SHP77 treated with DMSO at 0.1 percent for 48 hours (cell line): Measurements from ENCODE around the gene FOXRED1.
"Not testable (repeated sequence)": the region's sequence is repeated elsewhere in the genome, so short reads cannot be mapped to it uniquely, and the experiment has no call there.

Experiments used
- DNase-seq: peaks from one replicate; lab custom pipeline; 2025; lab: John Stamatoyannopoulos, UW

FOXRED1 gene

GRCh38 chr11:126277322-126277721 is 8.4 kb downstream of the FOXRED1 start:
- no peak for DNase-seq

- no peak for DNase-seq
These were observed 8.8 kb downstream of the FOXRED1 start for GRCh38 chr11:126277780-126278179.

DNA sequence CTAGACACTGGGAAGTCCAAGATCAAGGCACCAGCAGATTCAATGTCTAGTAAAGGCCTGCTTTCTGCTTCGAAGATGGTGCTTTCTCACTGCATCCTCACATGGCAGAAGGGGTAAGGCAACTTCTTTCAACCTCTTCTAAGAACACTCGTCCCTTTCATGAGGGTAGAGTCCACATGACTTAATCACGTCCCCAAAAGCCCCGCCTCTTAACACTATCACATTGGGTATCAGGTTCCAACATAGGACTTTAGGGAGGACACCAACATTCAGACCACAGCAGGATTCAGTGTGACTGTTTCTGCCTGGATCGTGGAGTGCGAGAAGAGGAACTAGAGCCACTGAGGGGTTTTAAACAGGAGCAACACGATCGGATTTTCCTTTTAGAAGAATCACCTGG is 10.2 kb downstream of the FOXRED1 start:
- no peak for DNase-seq

- no peak for DNase-seq
These were observed 11.6 kb downstream of the FOXRED1 start for GRCh38 chr11:126280595-126280994.

GRCh38 chr11:126281245-126281644 is 12.3 kb downstream of the FOXRED1 start:
- DNase-seq, result no peak

- no peak for DNase-seq
These were observed 12.8 kb downstream of the FOXRED1 start for GRCh38 chr11:126281666-126282175.

DNA sequence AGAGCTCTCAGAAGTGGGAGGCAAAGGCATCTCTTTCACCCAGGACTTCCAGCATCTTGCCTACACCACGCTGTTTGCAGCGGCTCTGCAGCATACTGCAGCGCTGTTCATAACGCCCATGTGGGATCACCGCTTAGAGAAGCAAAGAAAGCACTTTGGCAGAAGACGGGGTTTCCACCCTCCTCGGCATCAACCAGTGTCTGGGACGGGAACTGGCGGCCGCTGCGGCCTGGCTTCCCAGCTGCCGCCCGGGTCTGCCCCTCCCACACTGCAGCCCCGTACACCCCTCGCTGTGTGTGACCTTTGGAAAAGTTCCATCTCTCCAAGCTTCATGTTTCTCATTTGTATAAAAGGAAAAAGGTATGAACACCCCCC is 13.4 kb downstream of the FOXRED1 start:
- DNase-seq, result peak; percentile 10

- peak; percentile 12 for DNase-seq
These were observed 14.0 kb downstream of the FOXRED1 start, which contains the start of gene TIRAP for GRCh38 chr11:126282736-126283591. TIRAP (plus strand) TSS chr11:126283093; CDS start chr11:126290895, 7,802 bp downstream.

DNA sequence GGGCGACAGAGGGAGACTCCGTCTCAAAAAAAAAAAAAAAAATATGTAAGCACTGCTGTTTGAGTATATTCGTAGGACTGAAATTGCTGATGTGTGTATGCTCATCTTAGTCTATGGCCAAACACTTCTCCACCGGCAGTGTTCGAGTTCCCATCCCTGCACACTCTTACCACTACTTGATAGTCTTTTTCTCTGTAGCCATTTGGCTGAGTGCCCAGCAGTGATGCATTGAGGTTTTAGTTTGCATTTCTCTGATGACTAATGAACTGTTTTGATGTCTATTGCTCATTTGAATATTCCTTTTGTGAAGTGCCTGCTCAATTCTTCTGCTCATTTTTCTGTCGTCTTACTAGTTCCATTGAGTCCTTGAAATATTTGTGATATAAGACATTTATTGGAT is 15.9 kb downstream of the FOXRED1 start:
- DNase-seq, result peak; percentile 26

GRCh38 chr11:126288237-126288636 is 19.3 kb downstream of the FOXRED1 start:
- no peak for DNase-seq

- no peak for DNase-seq
These were observed 21.9 kb downstream of the FOXRED1 start for GRCh38 chr11:126290887-126291286.

- no peak for DNase-seq
These were observed 24.8 kb downstream of the FOXRED1 start for GRCh38 chr11:126293726-126294125.

DNA sequence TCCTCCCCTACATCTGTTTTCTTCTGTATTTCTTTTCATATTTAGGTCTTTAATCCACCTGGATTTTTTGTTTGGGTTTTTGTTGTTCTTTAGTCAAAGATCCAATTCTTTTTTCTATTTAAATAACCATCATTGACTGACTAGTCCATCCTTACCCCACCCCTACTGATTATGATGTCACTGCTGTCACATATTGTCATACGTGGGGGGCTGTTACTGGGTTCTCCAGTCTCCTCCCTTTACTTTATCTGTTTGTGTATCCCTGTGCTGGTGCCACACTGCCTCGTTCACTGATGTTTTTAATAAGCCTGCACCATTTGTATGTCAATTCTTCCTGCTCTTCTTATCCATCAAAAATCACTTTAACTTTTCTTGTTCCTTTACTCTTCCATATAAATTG is 28.1 kb downstream of the FOXRED1 start:
- DNase-seq, result no peak

- peak; percentile 91 for DNase-seq
These were observed 34.9 kb downstream of the FOXRED1 start, which contains the start of gene DCPS for GRCh38 chr11:126303623-126304456. DCPS (plus strand) TSS chr11:126304060; CDS start chr11:126304081, 21 bp downstream.

DNA sequence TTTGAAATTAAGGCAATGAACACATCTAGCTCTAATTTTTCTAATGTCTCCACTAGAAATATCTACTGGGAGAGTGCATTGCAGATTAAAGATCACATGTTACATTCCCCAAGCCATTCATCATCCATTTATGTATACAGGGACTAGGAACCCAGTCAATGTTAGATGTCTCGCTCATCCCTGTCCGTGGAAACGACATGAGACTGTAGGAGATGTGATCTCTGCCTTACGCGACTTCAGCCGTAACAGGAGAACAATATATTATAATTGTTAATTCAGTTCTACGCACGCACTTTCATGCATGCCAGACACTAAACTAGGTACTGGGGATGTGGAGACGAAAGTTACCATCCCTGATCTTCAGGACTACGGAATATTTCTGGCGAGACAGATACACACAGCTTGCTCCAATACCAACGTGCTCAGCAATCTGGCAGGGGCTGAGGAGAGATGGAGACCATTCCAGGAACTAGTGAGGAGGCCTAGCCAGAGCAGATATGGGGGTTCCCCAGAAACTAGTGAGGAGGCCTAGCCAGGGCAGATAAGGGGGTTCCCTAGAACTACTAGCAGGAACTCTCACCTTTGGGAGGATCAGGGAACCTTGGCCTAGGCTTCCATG is 35.6 kb downstream of the FOXRED1 start:
- no peak for DNase-seq

DNA sequence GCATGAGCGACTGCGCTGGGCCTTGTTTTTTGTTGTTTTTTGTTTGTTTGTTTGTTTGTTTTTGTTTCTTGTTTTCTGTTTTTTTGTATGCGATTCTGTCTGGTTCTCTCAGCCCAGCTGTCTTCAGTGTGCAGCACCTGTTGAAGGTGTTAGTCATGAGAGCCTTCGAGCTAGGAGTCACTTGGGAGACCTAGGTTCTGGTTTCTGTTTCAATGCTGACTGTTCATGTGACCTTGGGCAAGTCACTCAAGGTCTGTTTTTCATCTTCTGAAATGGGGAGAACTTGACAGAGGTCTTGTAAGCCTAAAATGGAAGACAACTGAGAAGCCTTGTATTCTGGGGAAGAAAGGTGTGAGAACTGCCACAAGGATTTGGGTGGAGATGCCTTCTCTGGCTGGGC is 36.7 kb downstream of the FOXRED1 start:
- no peak for DNase-seq

DNA sequence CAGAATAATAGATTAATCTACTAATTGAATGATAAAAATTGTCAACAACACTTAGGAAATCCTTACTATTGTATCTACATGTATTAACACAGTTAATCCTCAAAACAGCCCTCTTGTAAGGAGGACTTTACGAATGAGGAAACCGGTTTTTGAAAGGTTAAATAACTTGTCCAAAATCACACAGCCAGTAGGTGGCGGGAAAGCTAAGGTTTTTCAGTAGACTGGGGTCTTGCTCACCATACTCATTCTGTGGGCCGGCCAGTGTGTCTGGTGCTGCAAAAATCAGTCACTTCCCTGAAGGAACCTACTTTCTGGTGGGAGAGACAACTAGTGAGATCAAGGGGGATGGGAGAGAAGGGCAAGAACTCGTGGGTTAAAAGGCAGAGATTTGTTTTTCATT is 38.8 kb downstream of the FOXRED1 start:
- no peak for DNase-seq

DNA sequence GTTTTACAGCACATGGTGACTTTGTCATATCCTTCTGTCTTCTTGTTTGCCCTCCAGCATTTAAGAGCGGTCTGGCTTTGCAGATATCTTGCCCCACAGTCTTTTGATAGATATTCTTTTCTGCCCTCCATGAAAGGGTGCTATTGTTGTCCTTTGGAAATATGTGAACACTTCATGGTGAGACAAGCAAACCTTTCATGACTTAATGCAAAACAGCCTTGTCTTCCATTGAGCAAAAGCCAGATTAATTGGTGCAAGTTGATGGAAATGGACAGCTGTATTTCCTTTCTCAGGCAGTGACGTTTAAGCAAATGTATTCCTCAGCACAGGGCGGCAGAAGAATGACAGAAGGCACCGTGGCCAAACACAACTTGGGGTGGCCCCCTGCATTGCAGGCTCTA is 39.3 kb downstream of the FOXRED1 start:
- DNase-seq, result no peak

- DNase-seq, result not testable (repeated sequence)
These were observed 39.8 kb downstream of the FOXRED1 start for GRCh38 chr11:126308771-126309170.

DNA sequence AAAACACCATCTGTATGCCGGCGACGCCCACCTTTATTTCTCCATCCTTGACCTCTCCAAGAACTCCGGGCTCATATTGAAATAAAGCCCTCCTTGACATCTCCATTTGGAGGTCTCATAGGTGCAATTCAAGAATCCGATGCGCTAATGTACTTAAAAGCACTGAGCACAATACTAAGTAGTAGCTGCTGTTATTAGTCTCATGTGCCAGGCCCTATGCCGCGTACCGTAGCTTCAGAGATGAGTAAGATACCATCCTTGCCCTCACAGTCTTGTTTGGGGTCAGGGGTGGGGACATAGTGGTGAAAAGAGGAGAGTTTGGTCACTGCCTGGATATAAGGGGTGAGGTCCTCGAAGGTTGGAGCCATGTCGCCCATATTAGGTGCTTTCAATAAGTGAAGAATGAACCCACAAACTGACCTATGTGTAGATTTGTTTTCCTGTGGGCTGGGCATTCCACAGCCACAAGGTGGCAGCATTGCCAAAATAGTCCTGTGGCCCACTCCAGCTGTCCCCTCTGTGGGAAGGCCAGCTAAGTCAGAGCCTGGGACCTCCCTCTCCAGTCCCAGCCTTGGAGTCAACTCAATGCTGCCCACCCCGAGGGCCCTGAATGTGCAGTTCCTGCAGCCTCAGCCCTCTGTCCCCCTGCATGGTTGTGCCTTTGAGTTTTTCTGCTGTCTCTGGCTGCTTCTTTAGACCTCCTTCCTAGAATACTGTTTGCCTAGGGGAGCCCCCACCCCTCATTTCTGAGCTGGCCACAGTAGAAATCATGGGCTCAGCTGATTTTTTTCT is 41.4 kb downstream of the FOXRED1 start:
- DNase-seq, result no peak

DNA sequence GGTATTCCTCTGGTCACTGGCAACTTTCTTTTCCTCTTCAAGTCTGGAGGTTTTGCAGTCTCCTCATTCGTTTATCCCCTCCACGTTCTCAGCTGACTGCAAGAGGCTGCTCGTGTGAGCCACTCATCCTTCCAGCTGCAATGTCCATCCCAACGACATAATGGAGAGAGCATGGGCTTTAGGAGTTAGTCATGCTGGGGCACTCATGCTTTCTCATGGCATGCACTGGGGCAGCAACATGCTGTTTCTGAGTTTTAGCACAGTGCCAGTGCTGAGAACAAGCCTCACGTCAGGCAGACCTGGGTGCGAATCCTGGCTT is 42.0 kb downstream of the FOXRED1 start:
- no peak for DNase-seq
